Activated CD8-positive, alpha-beta memory T cell treated with anti-CD3 and anti-CD28 coated beads for 36 hours (primary cell): ENCODE results near the gene TRIM38. TPM values are rescaled to one million over a fixed set of nuclear protein-coding genes. Genes with fewer than 3 reads are reported as not detected.

Experiments
- CTCF ChIA-PET: fragments of 350-600 bp; sonication (Branson Sonifier 250); formaldehyde crosslinking; loops from one replicate; lab custom pipeline; 2021; ENCODE audit warnings: antibody characterized with exemption; lab: Charles Lee
- POLR2A ChIA-PET: fragments of 350-600 bp; sonication (Branson Sonifier 250); formaldehyde crosslinking; loops from one replicate; lab custom pipeline; 2021; ENCODE audit warnings: antibody characterized with exemption; lab: Charles Lee
- total RNA-seq, 2 experiments: library from RNA; stranded (reverse); gene quantifications; one replicate each; pipeline ENCODE4 v1.2.3, GENCODE V29; 2021

TRIM38 gene
- total RNA-seq, 2 experiments from 2014 or later: 8.6 TPM

GRCh38 chr6:26017632-26017966, 55.0 kb downstream of the TRIM38 start:
- POLR2A ChIA-PET: interaction anchor here (0.5 to 2.1 kb wide), 9 partner anchors 8 to 142 kb away, joined by 4 to 9 read pairs (median 5); partner anchors contain the start of gene TRIM38
- CTCF ChIA-PET: interaction anchor here (0.6 to 4.8 kb wide), 9 partner anchors 8 to 229 kb away, joined by 3 to 24 read pairs (median 3); a partner anchor contains a TSS

DNA sequence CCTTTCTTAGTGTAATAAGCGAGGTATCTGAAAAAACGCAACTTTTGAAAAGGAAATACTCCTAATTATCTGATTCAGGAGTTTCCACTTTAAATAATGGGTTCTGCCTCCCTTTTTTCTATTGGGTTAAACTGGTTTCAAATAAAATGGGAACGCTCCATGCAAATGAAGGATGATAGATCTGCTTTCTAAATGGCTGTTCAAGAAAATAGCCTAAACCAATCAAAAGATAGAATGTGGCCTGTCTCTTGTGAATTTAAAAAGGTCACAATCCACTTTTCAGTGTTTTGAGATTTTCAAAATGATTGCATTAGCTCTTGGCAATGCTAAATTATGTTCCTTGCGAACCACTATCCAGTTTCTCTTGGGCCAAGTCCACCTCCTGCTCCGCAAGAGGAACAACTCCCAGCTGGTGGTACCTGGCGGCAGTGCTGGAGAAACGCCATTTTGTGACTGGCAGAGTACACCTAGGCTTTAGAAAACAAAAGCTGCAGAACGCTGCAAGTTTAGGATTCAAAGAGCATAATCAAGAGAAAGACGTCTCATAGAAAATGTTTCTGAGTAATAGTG, 56.7 kb downstream of the TRIM38 start:
- ChIA-PET POLR2A (interaction anchor here (3.4 to 4.5 kb wide), 2 partner anchors 13 to 36 kb away, joined by 20 to 101 read pairs; a partner anchor contains a TSS), CTCF (interaction anchor here (1.8 to 4.8 kb wide), 3 partner anchors 13 to 27 kb away, joined by 6 to 21 read pairs (median 8); a partner anchor contains a TSS)

GRCh38 chr6:26019967-26020328, 57.3 kb downstream of the TRIM38 start:
- POLR2A ChIA-PET: interaction anchor here (0.6 to 4.5 kb wide), 12 partner anchors 12 to 1126 kb away, joined by 3 to 101 read pairs (median 4); a partner anchor contains a TSS
- CTCF ChIA-PET: interaction anchor here (1.0 to 4.8 kb wide), 4 partner anchors 12 to 36 kb away, joined by 4 to 21 read pairs (median 6); a partner anchor contains a TSS

DNA sequence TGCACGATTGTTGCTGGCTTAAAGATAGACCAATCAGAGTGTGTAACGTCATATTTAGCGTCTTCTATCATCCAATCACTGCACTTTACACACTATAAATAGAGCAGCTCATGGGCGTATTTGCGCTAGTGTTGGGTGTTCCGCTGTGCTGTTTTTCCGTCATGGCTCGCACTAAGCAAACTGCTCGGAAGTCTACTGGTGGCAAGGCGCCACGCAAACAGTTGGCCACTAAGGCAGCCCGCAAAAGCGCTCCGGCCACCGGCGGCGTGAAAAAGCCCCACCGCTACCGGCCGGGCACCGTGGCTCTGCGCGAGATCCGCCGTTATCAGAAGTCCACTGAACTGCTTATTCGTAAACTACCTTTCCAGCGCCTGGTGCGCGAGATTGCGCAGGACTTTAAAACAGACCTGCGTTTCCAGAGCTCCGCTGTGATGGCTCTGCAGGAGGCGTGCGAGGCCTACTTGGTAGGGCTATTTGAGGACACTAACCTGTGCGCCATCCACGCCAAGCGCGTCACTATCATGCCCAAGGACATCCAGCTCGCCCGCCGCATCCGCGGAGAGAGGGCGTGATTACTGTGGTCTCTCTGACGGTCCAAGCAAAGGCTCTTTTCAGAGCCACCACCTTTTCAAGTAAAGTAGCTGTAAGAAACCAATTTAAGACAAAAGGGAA, 57.9 kb downstream of the TRIM38 start:
- ChIA-PET CTCF (interaction anchor here (0.7 to 4.8 kb wide), 6 partner anchors 10 to 513 kb away, joined by 3 to 21 read pairs (median 4); a partner anchor contains a TSS), POLR2A (interaction anchor here (0.5 to 4.5 kb wide), 18 partner anchors 12 to 1125 kb away, joined by 3 to 101 read pairs (median 4); partner anchors contain the start of gene TRIM38)

GRCh38 chr6:26021001-26021349, 58.4 kb downstream of the TRIM38 start:
- CTCF ChIA-PET: interaction anchor here (0.7 to 4.8 kb wide), 5 partner anchors 9 to 512 kb away, joined by 3 to 21 read pairs (median 5); a partner anchor contains a TSS
- POLR2A ChIA-PET: interaction anchor here (0.5 to 4.5 kb wide), 12 partner anchors 11 to 1125 kb away, joined by 3 to 101 read pairs (median 8); partner anchors contain the start of gene TRIM38

DNA sequence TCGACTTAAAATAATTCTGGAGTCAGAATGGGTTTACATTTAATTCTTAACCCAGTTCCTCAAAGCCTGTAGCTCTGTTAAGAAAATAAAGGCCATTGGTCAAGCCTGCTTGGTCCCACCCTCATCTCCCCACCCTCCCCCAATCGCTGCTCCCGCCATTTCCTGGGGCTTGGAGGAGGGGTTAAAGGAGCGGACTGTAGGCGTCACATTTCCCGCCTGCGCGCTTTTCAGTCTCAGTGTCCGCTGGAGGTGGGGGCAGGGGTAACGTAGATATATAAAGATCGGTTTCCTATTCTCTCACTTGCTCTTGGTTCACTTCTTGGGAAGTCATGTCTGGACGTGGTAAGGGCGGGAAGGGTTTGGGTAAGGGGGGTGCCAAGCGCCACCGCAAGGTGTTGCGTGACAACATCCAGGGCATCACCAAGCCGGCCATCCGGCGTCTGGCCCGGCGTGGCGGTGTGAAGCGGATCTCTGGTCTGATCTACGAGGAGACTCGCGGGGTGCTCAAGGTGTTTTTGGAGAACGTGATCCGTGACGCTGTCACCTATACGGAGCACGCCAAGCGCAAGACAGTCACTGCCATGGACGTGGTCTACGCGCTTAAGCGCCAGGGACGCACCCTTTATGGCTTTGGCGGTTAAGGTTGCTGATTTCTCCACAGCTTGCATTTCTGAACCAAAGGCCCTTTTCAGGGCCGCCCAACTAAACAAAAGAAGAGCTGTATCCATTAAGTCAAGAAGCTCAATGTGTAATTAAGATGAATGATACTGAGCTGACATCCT, 58.9 kb downstream of the TRIM38 start:
- ChIA-PET POLR2A (interaction anchor here (0.5 to 4.5 kb wide), 12 partner anchors 11 to 1850 kb away, joined by 3 to 101 read pairs (median 8); partner anchors contain the start of gene TRIM38), CTCF (interaction anchor here (0.7 to 4.8 kb wide), 6 partner anchors 9 to 512 kb away, joined by 3 to 21 read pairs (median 4); a partner anchor contains a TSS)

GRCh38 chr6:26022132-26022472, 59.5 kb downstream of the TRIM38 start:
- POLR2A ChIA-PET: interaction anchor here (0.5 to 4.5 kb wide), 7 partner anchors 10 to 1850 kb away, joined by 3 to 101 read pairs (median 20); a partner anchor contains a TSS
- CTCF ChIA-PET: interaction anchor here (0.9 to 1.6 kb wide), 3 partner anchors 10 to 34 kb away, joined by 4 to 7 read pairs (median 5); a partner anchor contains a TSS

GRCh38 chr6:26022737-26023136, 60.1 kb downstream of the TRIM38 start:
- ChIA-PET CTCF (interaction anchor here (1.2 to 1.6 kb wide), 2 partner anchors 10 to 33 kb away, joined by 5 to 7 read pairs; a partner anchor contains a TSS), POLR2A (interaction anchor here (0.5 to 4.5 kb wide), 5 partner anchors 9 to 1117 kb away, joined by 3 to 101 read pairs (median 20); a partner anchor contains a TSS)

GRCh38 chr6:26024651-26025046, 62.0 kb downstream of the TRIM38 start:
- CTCF ChIA-PET: interaction anchor here (2.3 kb wide), 1 partner anchor 8 kb away, joined by 9 read pairs; a partner anchor contains a TSS
- POLR2A ChIA-PET: interaction anchor here (2.8 to 10.9 kb wide), 2 partner anchors 20 to 31 kb away, joined by 17 to 296 read pairs; a partner anchor contains a TSS

GRCh38 chr6:26025047-26025893, 62.7 kb downstream of the TRIM38 start:
- ChIA-PET POLR2A (interaction anchor here (0.5 to 10.9 kb wide), 8 partner anchors 8 to 225 kb away, joined by 3 to 296 read pairs (median 9); a partner anchor contains a TSS), CTCF (interaction anchor here (1.5 to 2.3 kb wide), 4 partner anchors 8 to 99 kb away, joined by 3 to 11 read pairs (median 7); a partner anchor contains a TSS)

DNA sequence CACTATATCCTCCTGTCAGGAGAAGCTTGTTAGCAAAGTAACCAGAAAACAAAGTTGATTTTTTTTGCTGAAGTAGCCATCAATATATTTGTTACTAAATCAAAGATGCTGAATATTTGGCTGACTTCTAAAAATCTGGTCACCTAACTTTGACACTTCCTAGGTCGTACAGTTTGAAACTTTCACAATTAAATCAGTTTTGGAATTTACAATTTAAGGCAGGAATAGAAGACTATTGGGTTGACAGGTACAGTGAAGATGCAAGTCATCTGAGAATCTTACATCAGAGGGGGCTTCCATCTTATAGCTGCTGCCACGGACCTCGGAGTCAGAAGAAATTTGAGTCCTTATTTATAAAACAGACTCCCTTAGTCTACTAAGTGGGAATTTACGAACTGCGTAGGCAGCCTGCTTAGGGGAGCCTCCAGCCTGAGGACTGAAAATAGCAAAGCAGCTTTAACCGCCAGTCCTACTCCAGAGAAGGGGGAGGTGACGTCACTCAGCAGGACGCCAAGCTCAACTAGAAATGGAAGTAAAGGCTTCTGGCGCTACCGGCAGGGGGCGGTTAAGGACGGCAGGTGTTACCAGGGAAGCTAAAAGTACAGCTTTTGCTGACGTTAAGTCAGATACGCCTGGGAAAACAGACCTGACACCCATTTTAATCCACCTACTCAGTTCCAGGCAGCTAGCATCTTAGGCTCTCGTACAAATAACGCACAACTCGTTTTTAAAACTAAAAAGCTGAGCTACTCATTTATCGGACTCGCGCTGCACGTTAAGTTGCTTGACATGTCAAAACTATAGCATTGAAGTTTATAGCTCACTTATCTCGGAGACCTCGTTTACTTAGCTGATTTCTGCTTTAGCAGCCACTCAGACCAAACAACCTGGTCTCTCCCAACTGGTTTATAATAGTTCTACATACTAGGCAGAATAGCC, 63.6 kb downstream of the TRIM38 start:
- ChIA-PET POLR2A (interaction anchor here (0.5 to 10.9 kb wide), 18 partner anchors 9 to 1867 kb away, joined by 3 to 296 read pairs (median 6); a partner anchor contains a TSS), CTCF (interaction anchor here (1.0 to 2.3 kb wide), 8 partner anchors 9 to 98 kb away, joined by 3 to 11 read pairs (median 5); partner anchors contain the start of gene TRIM38)

DNA sequence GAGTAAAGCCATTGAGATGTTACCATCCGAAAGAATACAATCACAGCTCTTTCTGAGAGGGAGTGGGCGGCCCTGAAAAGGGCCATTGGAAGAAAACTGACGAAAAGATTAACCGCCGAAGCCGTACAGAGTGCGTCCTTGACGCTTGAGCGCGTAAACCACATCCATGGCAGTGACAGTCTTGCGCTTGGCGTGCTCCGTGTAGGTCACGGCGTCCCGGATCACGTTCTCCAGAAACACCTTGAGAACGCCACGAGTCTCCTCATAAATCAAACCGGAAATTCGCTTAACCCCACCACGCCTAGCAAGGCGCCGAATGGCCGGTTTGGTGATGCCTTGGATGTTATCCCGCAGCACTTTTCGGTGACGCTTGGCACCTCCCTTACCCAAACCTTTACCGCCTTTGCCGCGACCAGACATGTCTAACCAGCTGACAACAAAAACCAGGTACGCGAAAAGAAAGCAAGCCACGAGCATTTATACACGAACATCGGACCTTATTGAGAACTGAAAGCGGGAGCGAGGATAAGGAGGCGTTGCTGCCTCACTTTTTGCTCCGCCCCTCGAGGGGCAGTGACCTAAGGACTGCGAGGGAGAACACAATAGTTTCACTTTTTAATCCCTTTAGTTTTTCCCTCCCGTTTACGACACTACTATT, 64.4 kb downstream of the TRIM38 start:
- ChIA-PET POLR2A (interaction anchor here (0.6 to 10.9 kb wide), 18 partner anchors 10 to 1866 kb away, joined by 3 to 296 read pairs (median 5); a partner anchor contains a TSS), CTCF (interaction anchor here (1.0 to 2.3 kb wide), 8 partner anchors 10 to 97 kb away, joined by 3 to 11 read pairs (median 5); partner anchors contain the start of gene TRIM38)

DNA sequence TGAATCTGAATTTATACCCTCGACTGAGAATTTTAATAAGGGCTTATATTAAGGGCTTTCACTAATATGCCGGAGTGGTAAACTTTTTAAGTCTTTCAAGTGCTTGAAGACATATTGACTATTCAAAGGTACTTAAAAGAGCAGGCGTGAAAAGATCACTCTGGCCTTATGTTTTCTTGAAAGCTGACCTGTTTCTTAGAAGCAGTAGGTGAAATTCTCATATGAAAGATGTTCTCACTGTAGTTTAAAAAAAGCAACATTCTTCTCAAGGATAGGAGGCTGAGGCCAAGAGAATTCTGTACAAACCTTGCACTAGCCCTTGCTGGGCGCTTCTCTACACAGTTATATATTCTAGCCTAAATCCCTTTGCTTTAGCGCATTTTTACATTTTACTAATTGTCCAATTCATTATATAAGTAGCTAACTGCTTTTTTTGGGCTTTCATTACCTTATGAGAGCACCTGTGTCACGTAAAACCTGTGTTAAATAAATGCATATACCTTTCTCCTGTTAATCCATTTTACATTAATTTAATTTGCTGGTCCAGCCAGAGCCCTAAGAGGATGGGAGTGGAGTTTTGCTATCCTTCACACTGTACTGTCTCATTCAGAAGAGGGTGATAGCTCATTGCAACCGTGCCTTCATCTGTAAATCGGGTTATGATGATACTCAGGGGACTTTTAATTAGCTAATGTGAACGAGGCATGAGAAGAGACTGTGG, 65.0 kb downstream of the TRIM38 start:
- ChIA-PET POLR2A (interaction anchor here (0.6 to 10.9 kb wide), 6 partner anchors 17 to 223 kb away, joined by 3 to 296 read pairs (median 12); a partner anchor contains a TSS), CTCF (interaction anchor here (1.0 to 1.9 kb wide), 2 partner anchors 18 to 66 kb away, joined by 3 to 5 read pairs; partner anchors contain the start of gene TRIM38)

DNA sequence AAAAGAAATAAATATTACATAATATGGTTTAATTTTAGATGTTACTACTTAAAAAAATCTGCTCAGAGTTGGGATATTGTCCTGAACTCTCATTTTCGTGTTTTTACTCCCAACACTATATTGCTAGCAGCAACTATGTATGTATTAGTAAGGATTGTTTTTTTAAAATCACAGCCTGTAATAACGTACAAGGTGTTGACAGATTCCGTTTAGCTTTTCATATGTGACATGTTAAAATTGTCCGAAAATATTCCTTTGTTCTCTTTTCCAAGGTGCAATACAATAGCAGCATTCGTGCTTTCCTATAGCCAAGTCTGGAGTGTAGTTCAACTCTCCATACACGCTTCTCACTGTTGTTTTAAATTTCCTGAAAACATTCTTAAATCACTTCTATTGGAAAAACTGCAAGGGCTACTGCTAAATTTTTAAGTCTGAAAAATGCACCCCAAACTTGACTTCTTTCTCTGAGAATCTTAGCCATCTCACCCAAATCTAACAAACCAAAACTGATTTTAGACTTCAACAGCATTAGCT, 65.7 kb downstream of the TRIM38 start:
- CTCF ChIA-PET: no interaction called here
- POLR2A ChIA-PET: interaction anchor here (1.4 to 10.9 kb wide), 3 partner anchors 17 to 128 kb away, joined by 5 to 296 read pairs (median 20); a partner anchor contains a TSS
